Activated CD4-positive, alpha-beta T cell treated with anti-CD3 and anti-CD28 coated beads, Interleukin-2, amount 10 ng/mL, durations not matched to agents 24 days and 14 days (primary cell): ENCODE results near the gene LRP5. TPM values are rescaled to one million over a fixed set of nuclear protein-coding genes. Genes with fewer than 3 reads are reported as not detected.

ENCODE experiments used
- DNase-seq: peaks from one replicate; pipeline ENCODE4 v3.0.0; 2022
- H3K27ac Mint-ChIP-seq: one replicate; pipeline ENCODE4 v1.8.0; 2022; ENCODE audit warnings: mild to moderate bottlenecking, mixed read lengths
- H3K27me3 Mint-ChIP-seq: one replicate; pipeline ENCODE4 v1.8.0; 2022; ENCODE audit warnings: mixed read lengths
- H3K36me3 Mint-ChIP-seq: one replicate; pipeline ENCODE4 v1.8.0; 2022; ENCODE audit warnings: low read depth, mild to moderate bottlenecking, mixed read lengths
- H3K4me1 Mint-ChIP-seq: one replicate; pipeline ENCODE4 v1.8.0; 2021; ENCODE audit warnings: mixed read lengths
- H3K4me3 Mint-ChIP-seq: one replicate; pipeline ENCODE4 v1.8.0; 2022; ENCODE audit warnings: mild to moderate bottlenecking, moderate library complexity, mixed read lengths
- H3K9me3 Mint-ChIP-seq: one replicate; pipeline ENCODE4 v1.8.0; 2021; ENCODE audit warnings: mixed read lengths
- intact Hi-C: fragments of 100-400 bp; cut with micrococcal nuclease; formaldehyde crosslinking; loops from one replicate; pipeline ENCODE4 v1.15.1; 2023
- total RNA-seq: library from RNA; stranded (reverse); gene quantifications from 2 replicates; pipeline ENCODE4 v1.2.3, GENCODE V29; 2022

Gene LRP5
- total RNA-seq, 1 donor from 2014 or later = 23.8 TPM

DNA sequence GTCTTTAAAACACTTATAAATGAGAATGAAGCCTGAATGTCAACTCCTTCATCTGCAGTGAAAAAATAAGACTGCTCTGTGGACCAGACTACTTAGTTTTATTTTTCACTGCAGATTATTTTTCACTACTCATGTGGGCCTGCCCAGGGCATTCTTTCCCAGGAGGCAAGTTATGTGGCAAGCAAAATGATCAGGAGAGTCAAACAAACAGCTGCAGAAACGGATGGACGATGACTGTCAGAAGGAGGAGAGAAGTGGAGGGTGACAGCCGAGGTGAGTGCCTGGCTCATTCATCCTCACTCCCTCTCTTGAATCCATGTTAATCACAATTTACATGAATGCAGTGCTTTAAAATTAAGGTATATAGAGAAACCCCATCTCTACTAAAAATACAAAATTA is 5.8 kb upstream of the LRP5 start:
- H3K36me3 Mint-ChIP-seq = no peaks in the 10 kb centered on the region
- H3K4me1 Mint-ChIP-seq = peaks cover 17% of the 10 kb centered on the region
- no peak overlapping the region for H3K4me3 Mint-ChIP-seq
- H3K27ac Mint-ChIP-seq = no peak overlapping the region
- intact Hi-C loops = no loop called here
- DNase-seq = no peak
- peaks cover 2% of the 10 kb centered on the region for H3K27me3 Mint-ChIP-seq
- no peaks in the 10 kb centered on the region for H3K9me3 Mint-ChIP-seq

GRCh38 chr11:68308068-68308467 is 4.3 kb upstream of the LRP5 start:
- no peak for DNase-seq
- H3K4me1 Mint-ChIP-seq = peaks cover 17% of the 10 kb centered on the region
- H3K4me3 Mint-ChIP-seq = no peak overlapping the region
- H3K36me3 Mint-ChIP-seq = no peaks in the 10 kb centered on the region
- H3K27me3 Mint-ChIP-seq = peaks cover 2% of the 10 kb centered on the region
- intact Hi-C loops = no loop called here
- no peak overlapping the region for H3K27ac Mint-ChIP-seq
- H3K9me3 Mint-ChIP-seq = no peaks in the 10 kb centered on the region

DNA sequence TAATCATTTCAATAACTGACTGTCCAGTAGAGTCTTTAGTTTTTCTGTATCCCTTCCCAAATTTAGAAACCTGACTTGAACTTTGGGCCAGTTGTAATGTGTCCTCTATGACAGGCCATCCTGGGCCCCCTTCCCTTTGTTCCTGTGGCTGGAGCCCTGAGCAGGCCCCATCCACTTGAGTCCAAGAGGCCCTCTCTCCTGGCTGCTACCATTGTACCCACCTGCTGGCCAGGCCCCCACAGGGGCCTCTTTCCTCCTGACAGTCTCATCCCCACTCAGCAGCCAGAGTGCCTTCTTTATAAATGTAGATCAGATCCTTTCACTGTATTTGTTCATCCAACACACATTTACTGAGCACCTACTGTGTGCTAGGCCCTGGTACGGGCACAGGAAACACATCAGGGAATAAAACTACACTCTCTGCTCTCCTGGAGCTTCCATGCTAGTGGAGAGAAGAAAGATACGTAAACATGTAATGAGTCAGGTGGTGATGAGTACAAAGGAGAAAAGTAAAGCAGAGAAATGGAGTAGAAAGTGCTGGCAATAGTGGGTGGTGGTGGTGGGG is 2.7 kb upstream of the LRP5 start:
- Mint-ChIP-seq H3K4me1 (peaks cover 32% of the 10 kb centered on the region), H3K9me3 (no peaks in the 10 kb centered on the region), H3K27me3 (peaks cover 2% of the 10 kb centered on the region), H3K36me3 (no peaks in the 10 kb centered on the region), H3K4me3 (no peak overlapping the region), H3K27ac (peak overlapping the region; percentile 2)
- intact Hi-C loops = loop anchor here (10.0 kb wide), 1 partner anchor 75 kb away; no protein-coding TSS in a partner anchor
- DNase-seq = no peak

DNA sequence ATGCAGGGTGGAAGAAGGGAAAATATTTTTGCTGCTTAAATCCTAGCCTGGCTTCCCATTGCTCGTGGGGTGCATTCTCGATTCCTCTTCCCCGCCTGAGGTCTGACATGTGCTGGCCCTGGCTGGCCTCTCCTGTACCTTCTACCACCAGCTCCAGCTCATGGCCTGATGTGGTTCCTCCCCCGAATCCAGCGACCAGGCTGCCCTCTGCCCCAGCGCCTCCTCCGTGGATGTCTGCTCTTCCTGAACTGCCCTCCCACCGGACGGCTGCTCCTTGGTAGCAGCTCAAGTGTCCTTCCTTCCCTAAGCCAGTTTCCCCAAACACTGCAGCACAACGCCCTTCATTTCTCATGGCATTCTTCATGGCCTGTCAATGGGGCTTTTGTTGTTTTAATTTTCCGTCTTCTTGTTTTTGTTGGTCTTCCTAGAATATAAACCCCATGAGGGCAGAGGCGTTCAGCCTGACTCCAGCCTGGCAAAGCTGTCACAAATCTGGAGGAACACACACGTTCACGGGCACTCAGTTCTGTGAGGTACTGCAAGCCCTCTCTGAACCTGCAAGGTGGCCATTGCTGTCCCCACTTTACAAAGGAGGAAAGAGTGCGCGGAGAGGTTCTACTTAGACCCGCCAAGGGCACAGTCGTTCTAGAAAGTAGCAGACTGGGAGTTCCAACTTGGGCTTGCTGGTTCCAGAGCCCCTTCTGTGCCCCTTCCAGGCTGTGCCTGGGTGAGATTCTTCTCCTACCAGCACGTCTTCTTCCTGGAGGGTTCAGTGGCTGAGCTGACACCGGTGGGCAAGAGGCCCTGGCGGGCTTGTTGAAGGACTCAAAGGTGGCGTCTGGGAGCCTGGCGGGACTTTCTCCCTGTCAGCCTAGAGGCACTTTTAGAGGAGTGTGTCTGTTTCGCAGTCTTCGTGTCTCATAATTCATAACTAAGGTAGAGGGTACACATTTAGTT is 953 bp upstream of the LRP5 start:
- Mint-ChIP-seq H3K36me3 (no peaks in the 10 kb centered on the region), H3K4me3 (peak overlapping the region; percentile 65), H3K4me1 (peaks cover 37% of the 10 kb centered on the region), H3K27me3 (peaks cover 2% of the 10 kb centered on the region), H3K9me3 (no peaks in the 10 kb centered on the region), H3K27ac (peak overlapping the region; percentile 61)
- DNase-seq = no peak
- intact Hi-C loops = loop anchor here (1.0 to 10.0 kb wide), 2 partner anchors 29 to 73 kb away; no protein-coding TSS in a partner anchor

DNA sequence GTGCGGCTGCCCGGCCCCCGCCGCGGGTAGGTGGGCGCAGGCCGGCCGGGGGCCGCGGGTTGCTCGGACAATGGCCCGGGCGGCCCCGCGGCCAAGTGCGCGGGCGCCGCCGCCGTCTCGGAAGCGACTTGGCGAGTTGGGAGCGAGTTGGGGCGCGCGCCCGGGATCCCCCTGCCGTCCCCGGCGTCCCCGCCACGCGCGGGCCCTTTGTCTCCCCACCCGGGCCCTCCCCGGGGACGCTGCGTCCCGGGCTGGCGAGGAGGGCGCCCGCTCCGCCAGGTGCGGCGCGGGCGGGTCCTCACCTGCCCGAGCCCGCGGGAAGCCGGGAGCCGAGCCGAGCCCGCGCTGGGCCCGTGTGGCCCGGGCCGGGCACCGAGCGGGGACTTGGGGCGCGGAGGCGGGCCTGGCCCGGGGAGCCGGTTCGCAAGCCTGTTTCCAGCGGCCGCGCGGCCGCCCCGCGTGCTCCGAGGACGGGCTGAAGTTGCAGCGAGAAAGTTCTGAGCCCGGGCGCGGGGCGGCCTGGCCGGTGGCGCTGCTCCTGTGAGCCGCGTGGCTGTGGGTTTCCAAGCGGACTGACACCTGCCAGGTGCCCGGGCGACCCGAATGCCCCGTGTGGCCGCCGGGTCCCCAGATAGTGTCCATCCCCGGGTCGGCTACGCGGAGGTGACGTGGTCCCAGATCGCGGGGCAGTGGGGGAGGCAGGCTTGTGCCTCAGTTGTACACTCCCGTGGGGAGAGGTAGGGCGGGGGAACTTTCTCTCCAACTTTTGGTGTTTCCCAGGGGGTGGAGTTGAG is 586 bp downstream of the LRP5 start:
- Mint-ChIP-seq H3K36me3 (no peaks in the 10 kb centered on the region), H3K4me1 (peaks cover 37% of the 10 kb centered on the region), H3K27ac (peak overlapping the region; percentile 83), H3K4me3 (peak overlapping the region; percentile 93), H3K27me3 (peaks cover 2% of the 10 kb centered on the region), H3K9me3 (no peaks in the 10 kb centered on the region)
- DNase-seq = peak; percentile 72
- intact Hi-C loops = loop anchor here (1.0 to 10.0 kb wide), 2 partner anchors 27 to 72 kb away; no protein-coding TSS in a partner anchor

DNA sequence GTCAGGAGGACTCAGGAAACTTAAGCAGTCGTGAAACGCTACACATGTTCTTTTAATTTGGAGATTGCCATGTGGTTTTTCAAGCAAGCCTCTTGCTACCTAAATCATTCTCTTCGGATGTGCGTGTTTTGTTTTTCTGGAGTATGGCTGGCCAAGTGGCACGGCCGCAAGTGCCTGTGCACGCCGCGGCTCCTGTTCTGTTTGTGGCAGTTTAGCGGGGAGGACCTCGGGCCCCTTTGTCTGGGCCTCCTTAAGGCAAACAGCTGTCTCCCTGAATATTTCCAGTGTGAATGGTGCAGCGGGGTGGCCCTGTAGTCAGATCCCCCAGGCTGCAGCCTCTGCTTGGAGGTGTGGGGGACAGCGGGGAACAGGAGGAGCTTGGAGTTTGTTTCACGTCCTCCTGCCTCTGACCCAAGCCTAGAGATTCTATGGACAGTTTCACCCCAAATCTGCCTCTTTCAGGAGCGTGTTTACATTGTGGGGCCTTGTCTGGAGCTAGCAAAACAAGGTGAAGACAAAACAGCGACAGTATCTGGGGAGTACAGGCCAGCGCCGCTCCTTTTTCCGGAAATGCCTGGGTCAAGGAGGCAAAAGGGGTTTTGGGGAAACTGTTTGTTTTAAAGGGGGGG is 1.3 kb downstream of the LRP5 start:
- no peak for DNase-seq

DNA sequence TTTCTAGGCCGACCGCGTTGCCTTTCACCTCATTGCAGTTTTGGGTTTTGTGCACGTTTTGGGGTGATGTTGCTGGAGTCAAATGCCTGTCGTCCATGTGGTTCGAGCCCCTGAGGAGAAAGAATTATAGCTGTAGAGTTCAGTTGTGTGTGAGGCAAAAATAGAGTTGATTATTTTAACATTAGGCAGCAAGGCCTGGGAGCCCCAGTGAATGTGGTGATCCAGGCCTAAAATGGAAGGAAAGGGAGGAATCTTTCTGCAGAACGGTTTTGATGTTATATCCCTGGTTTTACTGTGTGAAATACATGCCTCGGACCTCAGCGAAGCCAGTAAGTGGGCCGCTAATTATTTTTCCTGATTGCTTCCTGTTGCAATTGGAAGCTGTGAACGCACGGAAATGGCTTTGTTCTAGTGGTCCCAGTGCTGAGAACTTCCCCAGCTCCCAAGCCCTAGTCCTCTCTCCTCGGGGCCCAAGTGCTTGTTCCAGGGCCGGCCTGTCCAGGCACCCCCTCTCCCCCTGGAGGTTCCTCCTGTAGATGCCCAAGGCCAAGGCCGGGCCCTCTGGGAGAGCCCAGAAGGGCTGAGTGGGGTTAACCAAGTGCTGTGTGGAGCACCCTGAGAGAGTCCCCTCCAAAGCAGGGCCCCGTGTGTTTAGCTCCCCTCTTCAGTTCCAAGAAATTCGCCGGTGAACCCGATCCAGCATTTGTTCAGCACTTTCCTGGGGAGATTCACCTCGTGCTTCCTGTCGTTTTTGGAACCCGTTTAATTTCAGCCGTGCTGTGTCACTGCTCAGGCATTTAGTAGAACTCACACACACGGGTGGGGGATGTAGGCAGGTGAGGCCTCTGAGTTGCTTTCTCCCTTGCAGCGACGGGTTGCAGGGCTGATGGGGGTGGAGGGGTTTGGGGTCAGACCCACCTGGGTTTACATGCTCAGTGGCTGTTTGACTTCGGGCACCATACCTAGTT is 2.1 kb downstream of the LRP5 start:
- DNase-seq = no peak
- H3K36me3 Mint-ChIP-seq = no peaks in the 10 kb centered on the region
- H3K27me3 Mint-ChIP-seq = peaks cover 2% of the 10 kb centered on the region
- no peak overlapping the region for H3K27ac Mint-ChIP-seq
- H3K9me3 Mint-ChIP-seq = no peaks in the 10 kb centered on the region
- peak overlapping the region; percentile 93 for H3K4me3 Mint-ChIP-seq
- H3K4me1 Mint-ChIP-seq = peaks cover 38% of the 10 kb centered on the region
- intact Hi-C loops = loop anchor here (10.0 kb wide), 1 partner anchor 70 kb away; no protein-coding TSS in a partner anchor

More for the DNA sequence above, 1.3 kb downstream of the LRP5 start:
- Mint-ChIP-seq H3K4me3 (peak overlapping the region; percentile 93), H3K36me3 (no peaks in the 10 kb centered on the region), H3K27me3 (peaks cover 2% of the 10 kb centered on the region), H3K9me3 (no peaks in the 10 kb centered on the region), H3K27ac (peak overlapping the region; percentile 83), H3K4me1 (peaks cover 37% of the 10 kb centered on the region)
- intact Hi-C loops = loop anchor here (10.0 kb wide), 1 partner anchor 71 kb away; no protein-coding TSS in a partner anchor

GRCh38 chr11:68315171-68315920 is 3.0 kb downstream of the LRP5 start:
- Mint-ChIP-seq H3K27ac (no peak overlapping the region), H3K4me3 (peak overlapping the region; percentile 93), H3K36me3 (no peaks in the 10 kb centered on the region), H3K4me1 (peaks cover 35% of the 10 kb centered on the region), H3K27me3 (peaks cover 2% of the 10 kb centered on the region), H3K9me3 (no peaks in the 10 kb centered on the region)
- no peak for DNase-seq
- intact Hi-C loops = loop anchor here (10.0 kb wide), 1 partner anchor 69 kb away; no protein-coding TSS in a partner anchor

GRCh38 chr11:68317147-68317785 is 4.9 kb downstream of the LRP5 start:
- DNase-seq = no peak
- Mint-ChIP-seq H3K4me3 (no peak overlapping the region), H3K4me1 (peaks cover 26% of the 10 kb centered on the region), H3K27ac (no peak overlapping the region), H3K27me3 (no peaks in the 10 kb centered on the region), H3K9me3 (no peaks in the 10 kb centered on the region), H3K36me3 (no peaks in the 10 kb centered on the region)
- intact Hi-C loops = loop anchor here (10.0 kb wide), 1 partner anchor 68 kb away; no protein-coding TSS in a partner anchor

DNA sequence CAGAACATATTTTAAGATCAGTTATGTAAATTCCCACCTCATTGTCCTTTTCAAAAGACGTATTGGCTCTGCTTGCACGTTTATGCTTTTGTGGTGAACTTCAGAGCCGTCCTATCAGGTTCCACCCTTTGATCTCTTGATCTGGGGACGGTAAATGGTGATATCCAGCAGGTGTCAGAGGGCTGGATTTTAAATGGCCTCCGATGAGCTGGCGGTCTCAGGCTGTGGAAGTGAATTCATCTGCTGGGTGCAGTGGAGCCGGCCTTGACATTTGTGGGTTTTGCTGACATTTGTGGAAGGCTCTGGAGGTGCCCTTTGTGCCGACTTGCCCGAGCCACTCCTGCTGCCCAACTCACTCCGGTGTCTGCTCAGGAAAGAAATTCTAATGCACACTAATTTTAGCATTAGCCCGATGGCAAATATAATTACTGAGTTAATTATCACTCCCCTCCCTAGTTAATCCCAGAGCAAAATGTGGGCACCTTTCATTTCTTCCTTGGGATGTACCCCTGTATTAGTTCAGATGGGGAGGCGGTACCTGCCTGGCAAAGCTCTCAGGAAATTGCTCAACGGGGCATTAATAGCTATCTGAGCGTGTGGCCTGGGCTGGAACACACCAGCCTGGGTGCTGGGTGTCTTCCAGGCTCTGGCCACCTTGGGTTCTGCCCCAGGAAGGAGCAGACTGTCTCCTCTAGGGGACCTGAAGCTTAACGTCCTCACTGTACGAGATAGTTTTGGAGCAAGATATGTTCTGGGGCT is 9.1 kb downstream of the LRP5 start:
- intact Hi-C loops = no loop called here
- Mint-ChIP-seq H3K27ac (no peak overlapping the region), H3K27me3 (no peaks in the 10 kb centered on the region), H3K4me3 (no peak overlapping the region), H3K4me1 (peaks cover 2% of the 10 kb centered on the region), H3K36me3 (no peaks in the 10 kb centered on the region), H3K9me3 (no peaks in the 10 kb centered on the region)
- DNase-seq = no peak

- intact Hi-C loops = no loop called here
- peaks cover 2% of the 10 kb centered on the region for H3K4me1 Mint-ChIP-seq
- no peaks in the 10 kb centered on the region for H3K9me3 Mint-ChIP-seq
- H3K27ac Mint-ChIP-seq = no peak overlapping the region
- no peak for DNase-seq
- no peaks in the 10 kb centered on the region for H3K27me3 Mint-ChIP-seq
- no peaks in the 10 kb centered on the region for H3K36me3 Mint-ChIP-seq
- H3K4me3 Mint-ChIP-seq = no peak overlapping the region
These were observed 9.7 kb downstream of the LRP5 start for GRCh38 chr11:68322052-68322430.
